ENCODE measurements around the gene MCM10.

GRCh38 chr10:13191362-13191761 lies 30.0 kb downstream of the MCM10 start:
- TF ChIP-seq CTCF (IDR thresholded peaks at IDR 0.05 in 4 of 5, conservative IDR thresholded peaks at IDR 0.05 in 1 of 5) (no peak), POLR2A (IDR thresholded peaks at IDR 0.05) (no peak)
